ENCODE measurements around the gene PLEKHN1.
"Not testable (repeated sequence)": the region's sequence is repeated elsewhere in the genome, so short reads cannot be mapped to it uniquely, and the experiment has no call there.

The PLEKHN1 gene

GRCh38 chr1:995665-996633 lies 29.7 kb downstream of the PLEKHN1 start:
- no peak for DNase-seq

- DNase-seq, result no peak
Measured at GRCh38 chr1:996851-997712, 30.8 kb downstream of the PLEKHN1 start.

GRCh38 chr1:997713-997992 lies 31.4 kb downstream of the PLEKHN1 start:
- DNase-seq, result no peak

GRCh38 chr1:997993-998744 lies 31.9 kb downstream of the PLEKHN1 start:
- DNase-seq, result no peak

GRCh38 chr1:998745-998994 lies 32.4 kb downstream of the PLEKHN1 start:
- no peak for DNase-seq

GRCh38 chr1:998995-999724 lies 32.9 kb downstream of the PLEKHN1 start:
- no peak for DNase-seq

GRCh38 chr1:999725-1000356 lies 33.6 kb downstream of the PLEKHN1 start, which contains the start of gene HES4:
TSS of gene HES4 (minus strand) at chr1:1000097. CDS start at chr1:999973, 124 bp downstream.
- DNase-seq, result peak; percentile 62

- DNase-seq, result peak; percentile 78
Measured at GRCh38 chr1:1000357-1001056, 34.2 kb downstream of the PLEKHN1 start.

GRCh38 chr1:1001057-1001783 lies 34.9 kb downstream of the PLEKHN1 start:
- DNase-seq, result no peak

GRCh38 chr1:1003618-1004419 lies 37.5 kb downstream of the PLEKHN1 start:
- no peak for DNase-seq

GRCh38 chr1:1004420-1004779 lies 38.1 kb downstream of the PLEKHN1 start:
- DNase-seq, result no peak

- no peak for DNase-seq
Measured at GRCh38 chr1:1004780-1005697, 38.8 kb downstream of the PLEKHN1 start.

GRCh38 chr1:1005774-1006304 lies 39.6 kb downstream of the PLEKHN1 start:
- no peak for DNase-seq

GRCh38 chr1:1006305-1007159 lies 40.2 kb downstream of the PLEKHN1 start:
- no peak for DNase-seq

- DNase-seq, result not testable (repeated sequence)
Measured at GRCh38 chr1:1010131-1010530, 43.8 kb downstream of the PLEKHN1 start.

- DNase-seq, result no peak
Measured at GRCh38 chr1:1011396-1011949, 45.2 kb downstream of the PLEKHN1 start.

- not testable (repeated sequence) for DNase-seq
Measured at GRCh38 chr1:1012736-1013104, 46.4 kb downstream of the PLEKHN1 start.

Measured in activated T-cell treated with anti-CD3 and anti-CD28 coated beads for 4 hours (primary cell).